Activated T-cell treated with anti-CD3 and anti-CD28 coated beads for 24 hours (primary cell): ENCODE results near the gene PRSS57.
"Not testable (repeated sequence)": the region's sequence is repeated elsewhere in the genome, so short reads cannot be mapped to it uniquely, and the experiment has no call there.

ENCODE experiments used
- DNase-seq: peaks from one replicate; pipeline ENCODE4 v3.0.0-alpha.2; 2020; ENCODE audit warnings: low read depth

PRSS57 gene

DNA sequence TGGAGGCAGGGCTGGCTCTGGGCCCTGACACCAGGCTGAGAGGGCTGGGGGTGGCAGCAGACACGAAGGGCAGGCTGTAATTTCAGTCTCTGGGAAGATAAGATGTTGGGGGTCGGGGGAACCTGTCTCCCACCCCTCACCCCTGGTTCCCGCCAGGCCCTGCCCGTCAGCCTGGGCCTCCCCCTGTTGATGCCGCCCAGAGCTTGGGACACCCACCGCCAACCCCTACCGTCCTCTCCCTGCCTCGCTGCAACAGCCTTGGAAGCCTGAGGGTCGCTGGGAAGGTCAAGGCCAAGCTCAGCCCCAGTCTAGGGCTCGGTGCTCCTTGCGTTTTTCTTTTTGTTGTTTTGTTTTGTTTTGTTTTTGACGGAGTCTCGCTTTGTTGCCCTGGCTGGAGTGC lies 28.0 kb upstream of the PRSS57 start:
- DNase-seq: no peak

DNA sequence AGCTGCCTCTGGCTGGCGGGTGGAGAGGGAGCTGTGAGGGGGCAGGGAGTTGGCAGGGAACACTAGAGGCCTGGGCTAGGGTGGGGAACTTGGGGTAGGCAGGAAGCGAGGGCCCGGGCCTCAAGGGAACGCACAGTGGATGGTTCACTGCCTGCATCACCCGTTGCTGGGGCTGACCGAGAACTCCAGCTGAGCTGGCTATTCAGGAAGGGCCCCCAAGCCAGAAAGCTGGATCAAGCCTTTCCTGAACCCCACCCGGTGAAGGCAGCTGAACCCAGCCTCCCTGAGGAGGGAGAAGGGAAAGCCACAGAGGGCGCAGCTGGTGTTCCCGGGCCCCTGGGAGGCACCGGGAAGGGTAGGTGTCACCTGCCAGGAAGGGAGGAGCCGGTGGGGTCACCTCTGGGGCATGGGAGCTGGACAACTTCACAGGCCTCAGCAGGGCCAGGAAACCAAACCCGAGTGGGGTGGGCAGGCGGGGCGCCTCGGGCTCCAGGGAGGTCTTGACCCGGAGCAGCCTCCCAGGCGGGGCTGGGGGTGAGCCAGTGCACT lies 27.4 kb upstream of the PRSS57 start:
- no peak for DNase-seq

DNA sequence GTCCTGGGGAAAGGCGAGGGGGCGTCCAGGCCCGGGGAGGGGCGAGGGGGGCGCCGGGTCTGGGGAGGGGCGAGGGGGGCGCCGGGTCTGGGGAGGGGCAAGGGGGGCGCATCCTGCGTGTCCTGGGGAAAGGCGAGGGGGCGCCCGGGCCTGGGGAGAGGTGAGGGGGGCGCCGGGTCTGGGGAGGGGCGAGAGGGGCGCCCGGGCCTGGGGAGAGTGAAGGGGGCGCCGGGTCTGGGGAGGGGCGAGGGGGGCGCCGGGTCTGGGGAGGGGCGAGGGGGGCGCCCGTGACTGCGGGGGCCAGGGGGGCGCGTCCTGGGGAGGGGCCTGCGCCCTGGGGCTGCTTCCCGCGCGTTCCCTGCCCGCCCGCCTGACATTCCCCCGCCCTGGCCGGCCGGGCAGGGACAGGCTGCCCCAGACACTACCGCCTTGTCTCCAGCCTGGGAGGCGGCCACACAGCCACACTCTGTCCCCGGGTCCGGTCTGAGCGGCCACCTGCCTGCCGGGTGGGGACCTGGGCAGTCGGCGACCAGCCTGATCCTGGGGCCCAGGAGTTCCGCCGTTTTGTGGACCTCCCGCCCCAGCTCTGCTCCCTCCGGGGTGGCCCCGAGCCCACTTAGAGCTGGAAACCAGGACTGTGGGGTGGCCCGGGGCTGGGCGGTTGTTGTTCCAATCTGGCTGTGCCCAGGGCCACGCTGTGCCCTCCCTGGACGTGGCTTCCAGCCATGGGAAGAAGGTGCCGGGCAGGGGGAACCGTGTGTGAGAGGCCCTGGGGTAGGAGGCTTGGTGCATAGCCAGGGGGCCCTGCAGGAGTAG lies 25.3 kb upstream of the PRSS57 start:
- no peak for DNase-seq

DNA sequence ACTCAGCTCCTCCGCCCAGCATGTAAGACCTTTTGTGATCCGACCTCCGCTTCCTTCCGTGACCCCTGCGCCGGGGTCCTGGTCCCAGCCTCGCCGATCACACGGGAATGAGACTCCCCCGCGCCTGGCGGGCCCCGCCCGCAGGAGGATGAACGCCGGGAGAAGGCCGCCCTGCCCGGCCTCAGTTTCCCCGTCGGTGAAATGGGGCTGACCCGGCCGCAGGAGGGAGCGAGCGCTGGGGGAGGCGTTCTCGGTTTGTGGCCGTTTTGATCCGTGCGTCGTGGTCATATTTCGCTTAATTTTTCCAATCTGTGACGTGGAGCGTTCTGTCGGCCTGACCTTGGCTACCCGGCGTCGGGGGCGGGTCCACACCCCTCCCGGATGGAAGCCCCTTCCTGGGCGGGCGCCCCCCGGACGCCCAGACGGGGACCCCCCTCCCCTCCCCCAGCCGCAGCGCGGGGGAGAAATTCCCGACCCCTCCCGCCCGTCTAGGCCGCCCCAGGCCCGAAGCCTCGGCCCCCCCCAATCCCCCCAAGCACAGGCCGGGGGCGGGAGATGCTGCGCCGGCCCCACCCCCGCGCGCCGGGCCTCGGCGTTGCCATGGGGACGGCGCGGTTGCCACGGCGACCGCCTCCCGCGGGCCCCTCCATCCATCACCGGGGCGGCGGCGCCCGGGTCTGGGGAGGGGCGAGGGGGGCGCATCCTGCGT lies 24.5 kb upstream of the PRSS57 start:
- DNase-seq: no peak

DNA sequence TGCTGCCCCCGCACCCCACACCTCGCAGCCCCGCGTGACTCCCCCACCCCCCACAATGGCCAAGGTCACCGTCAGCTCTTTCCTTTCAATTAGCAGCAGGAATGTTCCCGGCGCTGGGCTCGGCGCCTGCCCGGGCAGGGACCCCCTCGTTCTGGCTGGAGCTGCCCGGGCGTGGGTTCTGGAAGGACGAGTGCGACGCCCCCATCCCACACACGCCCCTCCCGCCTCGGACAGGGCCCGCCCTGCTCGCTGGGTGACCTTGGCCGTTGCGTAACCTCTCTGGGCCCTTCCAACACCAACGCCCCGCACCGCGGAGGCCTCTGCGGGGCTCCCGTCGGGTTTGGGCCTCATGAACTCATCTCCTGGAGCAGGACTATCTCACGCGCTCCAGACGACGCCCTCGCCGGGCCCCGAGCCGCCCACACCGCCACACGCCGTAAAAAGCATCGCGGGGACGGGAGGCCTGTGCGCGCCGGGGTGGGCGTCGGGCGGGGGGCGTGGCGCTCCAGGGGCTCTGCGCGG lies 23.8 kb upstream of the PRSS57 start:
- DNase-seq: no peak

DNA sequence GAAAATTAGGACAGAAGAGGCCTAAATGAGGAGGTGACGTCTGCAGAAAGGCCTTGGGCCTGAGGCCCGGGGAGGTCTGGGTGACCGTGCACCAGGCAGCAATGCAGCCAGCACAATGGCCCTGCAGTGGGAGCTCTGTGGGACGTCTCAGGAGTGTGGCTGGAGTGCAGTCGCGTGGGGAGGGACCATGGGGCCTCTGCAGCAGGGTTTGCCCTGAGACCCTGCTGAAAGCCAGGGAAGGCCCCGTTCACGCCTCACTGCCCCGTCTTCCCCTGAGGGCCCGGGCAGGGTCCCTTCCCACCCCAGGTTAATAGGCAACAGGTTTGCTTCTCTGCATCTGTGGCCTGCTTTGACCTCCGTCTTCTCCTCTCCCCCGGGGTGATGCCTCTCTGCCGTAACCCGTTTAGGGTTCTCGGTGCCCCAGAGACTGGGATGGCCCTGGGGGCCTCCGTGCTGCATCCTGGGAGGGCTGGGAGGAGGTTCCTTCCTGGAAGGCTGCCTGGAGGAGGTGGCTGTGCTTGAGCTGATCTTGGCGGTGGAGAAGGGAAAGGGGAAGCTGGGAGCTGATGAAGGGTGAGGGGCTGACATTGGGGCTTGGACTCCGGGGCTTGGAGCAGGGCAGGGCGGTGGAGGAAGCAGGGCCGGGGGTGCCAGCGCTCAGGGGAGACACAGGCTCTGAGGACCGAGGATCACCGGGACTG lies 23.1 kb upstream of the PRSS57 start:
- no peak for DNase-seq

DNA sequence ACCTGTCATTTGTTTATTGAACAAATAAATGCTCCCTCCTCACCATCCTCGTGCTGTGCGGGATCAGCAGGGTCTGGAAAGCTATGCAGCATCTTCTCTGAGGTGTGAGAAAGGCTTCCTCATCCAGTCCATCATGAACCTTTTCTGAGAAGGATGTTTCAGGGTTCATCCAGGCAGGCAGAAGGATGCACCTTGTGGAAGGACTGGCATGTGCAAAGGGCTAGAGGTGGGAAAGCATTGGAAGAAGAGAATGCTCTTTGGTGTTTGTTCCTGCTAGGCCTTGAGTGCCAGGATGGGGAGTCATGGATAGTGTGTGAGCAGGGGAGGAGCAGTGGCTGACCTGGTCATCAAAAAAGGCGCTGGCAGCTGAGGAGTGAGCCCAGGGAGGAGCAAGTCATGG lies 20.1 kb upstream of the PRSS57 start:
- DNase-seq: no peak

DNA sequence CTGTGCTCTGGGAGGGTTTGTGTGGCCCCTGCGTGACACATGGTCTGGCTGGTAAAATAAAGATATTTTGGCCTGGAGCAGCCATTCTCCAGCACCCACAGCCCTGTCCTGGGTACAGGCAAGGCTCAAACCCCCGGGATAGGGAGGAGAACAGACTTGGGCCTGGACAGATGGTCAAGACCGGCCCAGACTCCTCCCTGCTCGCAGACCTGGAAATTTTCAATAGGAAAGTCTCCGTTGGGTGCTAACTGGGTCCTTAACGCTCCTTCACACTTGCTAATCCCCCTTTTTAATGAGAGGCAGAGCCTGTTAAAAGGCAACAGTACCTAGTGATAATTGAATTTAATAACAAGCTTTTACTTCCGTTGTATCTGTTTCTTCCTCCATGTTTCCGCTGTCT lies 16.0 kb upstream of the PRSS57 start:
- no peak for DNase-seq

DNA sequence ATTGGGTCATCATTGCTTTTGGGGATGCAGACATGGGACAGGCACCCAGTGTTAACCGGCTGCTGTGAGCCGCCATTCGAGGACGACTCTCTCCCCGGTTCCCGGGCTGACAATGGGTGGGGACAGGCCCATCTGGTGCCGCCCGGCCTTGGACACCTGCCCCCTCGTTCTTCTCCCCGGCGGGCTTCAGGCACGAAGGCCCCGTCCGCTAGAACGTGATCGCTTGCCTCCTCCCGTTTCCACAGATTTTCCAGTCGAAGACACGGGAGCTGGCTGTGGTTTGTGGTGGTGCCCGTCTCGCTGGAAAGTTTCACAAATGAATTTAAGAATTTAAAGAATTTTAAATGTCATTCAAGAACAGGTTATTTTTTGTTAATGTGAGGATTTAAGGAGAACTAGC lies 15.5 kb upstream of the PRSS57 start:
- no peak for DNase-seq

DNA sequence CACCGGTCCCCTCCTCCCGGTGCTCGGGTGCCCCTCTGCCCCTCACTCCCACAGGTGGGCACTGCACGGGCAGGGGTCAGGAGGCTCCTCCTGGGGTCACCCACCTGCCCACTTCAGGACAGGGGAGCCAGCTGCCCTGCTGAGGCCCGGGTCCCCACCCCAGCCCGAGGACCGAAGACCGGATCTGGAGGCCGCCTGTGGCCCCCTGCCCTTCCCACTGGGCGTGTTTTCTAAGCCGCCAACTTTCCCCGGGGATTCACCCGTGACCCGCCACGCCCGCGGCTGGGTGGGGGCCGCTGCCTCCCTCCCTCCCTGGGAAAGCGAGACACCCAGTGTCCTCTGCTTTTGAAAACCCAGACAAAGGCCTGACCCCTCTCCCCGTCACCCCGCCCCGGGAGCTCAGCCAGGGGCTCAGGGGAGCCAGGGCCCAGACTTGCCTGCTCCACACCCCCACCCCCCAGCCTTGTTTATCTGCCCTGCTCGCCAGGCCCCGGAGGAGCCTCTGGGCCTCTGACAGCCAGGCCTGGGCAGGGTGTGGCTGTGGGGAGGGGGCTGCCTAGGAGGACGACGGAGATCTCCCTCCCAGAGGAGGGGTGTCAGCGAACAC lies 14.8 kb upstream of the PRSS57 start:
- DNase-seq: no peak

DNA sequence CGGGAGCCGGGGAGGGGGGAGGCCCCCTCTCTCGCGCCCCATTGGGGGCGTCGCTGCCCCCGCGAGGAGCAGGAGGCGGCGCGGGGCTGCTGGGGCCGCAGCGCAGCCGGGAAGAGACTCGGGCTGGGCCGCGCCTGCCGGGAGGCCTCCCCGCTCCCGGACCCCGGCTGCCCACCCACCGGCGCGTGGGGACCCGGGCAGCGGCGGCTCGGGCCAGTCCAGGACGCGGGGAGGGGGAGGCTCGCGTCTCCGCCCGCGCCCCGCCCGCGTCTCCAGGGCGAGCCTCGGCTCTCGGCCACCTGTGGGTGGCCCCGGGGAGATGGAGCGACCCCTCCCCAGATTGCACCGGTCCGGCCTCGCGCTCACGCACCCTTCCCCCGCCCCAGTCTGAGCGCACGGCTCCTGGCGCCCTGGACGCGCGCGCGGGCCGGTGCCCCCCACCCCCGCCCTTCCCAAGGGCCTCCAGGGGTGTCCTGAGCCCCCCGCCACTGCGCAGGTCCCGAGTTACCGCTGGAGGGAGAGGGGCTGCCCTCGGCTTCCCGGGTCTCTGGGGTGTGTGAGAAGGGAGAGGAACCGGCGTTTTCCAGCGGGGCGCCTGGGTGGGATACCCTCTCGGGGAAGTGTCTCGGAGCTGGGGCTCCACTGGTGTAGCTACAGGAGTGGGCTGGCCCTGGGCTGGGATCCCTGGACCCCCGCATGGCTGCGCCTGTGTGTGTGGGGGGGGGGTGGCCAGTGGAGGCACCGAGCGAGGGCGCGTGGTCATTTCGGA lies 14.1 kb upstream of the PRSS57 start:
- no peak for DNase-seq

DNA sequence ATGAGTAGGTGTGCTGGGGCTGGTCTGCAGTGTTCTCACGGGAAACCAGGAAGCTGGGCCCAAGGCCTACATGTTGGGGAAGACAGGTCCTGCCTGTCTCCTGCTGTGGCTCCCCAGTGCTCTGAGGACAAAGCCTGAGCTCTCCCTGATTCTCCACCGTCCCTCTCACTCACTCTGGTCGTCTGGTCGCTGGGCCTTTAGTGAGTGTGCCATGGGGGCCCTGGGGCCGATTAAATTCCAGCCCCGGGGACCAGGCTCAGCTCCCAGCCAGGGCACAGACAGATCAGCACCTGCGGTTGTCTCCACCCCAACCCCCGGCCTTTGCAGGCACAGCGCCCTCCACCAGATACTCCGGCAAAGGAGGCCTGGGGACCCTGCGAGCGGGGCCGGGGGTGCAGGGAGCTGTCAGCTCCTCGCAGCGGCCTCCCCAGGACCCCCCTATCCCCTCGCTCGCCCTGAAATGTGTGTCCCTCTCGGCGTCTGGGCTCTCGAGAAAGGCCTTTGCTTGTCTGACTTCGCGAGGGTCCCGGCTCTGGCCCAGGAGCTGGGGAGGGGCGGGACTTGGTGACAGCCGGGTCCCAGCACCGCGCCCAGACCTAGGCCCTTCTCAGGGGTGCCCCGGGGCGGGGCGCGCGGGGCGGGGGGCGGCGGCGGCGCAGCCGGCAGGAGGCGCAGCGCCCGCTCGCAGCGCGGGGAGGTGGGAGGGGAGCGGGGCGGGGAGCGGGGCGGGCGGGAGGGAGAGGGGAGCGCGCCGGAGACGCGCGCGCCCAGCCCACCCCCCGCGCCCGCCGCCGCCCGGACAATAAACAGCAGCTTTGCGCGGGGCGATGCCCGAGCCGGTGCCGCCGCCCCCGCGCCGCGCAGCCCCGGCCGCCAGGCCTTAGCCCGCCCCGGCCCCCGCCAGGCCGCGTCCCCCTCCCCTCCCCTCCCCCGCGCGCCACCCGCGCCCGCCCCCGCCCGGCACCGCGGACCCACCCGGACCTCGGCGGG lies 13.2 kb upstream of the PRSS57 start, which contains the start of gene PALM:
Gene PALM (plus strand): TSS at position 782 of the 990 bp plus-strand sequence. CDS start 212 bp downstream, outside the sequence.
- no peak for DNase-seq

DNA sequence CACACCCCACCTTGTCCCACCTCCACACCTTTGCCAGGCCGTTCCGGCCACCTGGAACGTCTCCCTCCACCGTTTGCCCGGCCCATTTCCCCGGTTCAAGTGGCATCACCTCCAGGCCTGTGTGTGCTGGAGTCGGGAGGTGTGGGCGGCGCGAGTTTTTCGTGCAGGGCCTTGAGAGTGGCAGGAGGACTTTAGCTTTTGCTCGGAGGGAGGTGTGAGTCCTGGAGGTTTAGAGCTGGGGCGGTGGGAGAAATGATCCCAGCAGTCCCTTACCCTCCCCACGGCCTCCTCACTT lies 9.1 kb upstream of the PRSS57 start:
- no peak for DNase-seq

DNA sequence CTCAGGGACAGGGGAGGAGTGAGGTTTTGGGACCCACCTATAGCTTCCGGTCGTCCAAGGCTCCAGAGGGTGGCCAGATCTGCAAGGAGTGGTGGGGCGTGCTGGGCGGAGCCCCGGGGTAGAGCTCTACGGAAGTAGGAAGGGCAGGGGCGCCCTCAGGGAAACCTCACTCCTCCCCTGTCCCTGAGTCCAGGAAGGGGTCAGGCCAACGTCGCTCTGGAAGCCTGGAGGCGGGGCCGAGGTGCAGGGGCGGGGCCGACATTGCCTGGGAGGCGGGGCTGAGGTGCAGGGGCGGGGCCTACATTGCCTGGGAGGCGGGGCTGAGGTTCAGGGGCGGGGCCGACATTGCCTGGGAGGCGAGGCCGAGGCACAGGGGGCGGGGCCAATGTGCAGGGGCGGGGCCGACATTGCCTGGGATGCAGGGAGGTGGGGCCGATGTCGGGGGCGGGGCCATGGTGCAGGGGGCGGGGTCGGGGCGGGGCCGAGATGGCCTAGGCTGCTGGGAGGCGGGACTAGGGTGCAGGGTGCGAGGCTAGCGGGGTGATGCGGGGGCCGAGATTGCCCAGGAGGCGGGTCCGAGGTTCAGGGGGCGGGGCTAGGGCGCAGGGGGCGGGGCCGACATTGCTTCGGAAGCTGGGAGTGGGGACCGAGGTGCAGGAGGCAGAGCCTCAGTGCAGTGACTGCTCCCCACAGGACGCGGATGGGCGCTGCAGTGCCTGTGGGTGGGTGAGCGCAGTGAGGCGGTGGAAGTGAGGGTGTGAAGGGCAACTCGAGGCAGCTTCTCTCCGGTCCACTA lies 8.6 kb upstream of the PRSS57 start:
- peak; percentile 46 for DNase-seq

DNA sequence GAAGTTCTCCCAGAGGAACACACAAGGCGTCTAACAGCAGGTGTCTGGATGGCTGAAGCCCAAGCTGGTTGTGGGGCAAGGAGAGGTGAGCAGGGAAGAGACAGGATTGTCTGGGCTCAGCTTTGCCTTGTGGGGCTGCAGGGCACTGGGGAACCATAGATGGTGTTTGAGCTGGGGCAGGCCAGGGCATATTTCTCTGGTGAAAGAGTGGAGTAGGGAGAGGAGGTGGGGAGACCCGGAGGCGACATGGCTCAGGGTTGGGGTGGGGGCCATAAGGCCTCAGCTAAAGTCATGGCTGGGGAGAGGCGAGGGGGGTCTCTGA lies 8.0 kb upstream of the PRSS57 start:
- DNase-seq: no peak

DNA sequence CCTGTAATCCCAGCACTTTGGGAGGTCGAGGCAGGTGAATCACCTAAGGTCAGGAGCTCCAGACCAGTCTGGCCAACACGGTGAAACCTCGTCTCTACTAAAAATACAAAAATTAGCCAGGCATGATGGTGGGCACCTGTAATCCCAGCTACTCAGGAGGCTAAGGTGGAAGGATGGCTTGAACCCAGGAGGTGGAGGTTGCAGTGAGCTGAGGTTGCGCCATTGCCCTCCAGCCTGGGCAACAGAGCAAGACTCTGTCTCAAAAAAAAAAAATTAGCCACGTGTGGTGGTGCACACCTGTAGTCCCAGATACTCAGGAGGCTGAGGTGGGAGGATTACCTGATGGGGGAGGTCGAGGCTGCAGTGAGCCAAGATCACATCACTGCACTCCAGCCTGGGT lies 7.6 kb upstream of the PRSS57 start:
- DNase-seq: not testable (repeated sequence)

DNA sequence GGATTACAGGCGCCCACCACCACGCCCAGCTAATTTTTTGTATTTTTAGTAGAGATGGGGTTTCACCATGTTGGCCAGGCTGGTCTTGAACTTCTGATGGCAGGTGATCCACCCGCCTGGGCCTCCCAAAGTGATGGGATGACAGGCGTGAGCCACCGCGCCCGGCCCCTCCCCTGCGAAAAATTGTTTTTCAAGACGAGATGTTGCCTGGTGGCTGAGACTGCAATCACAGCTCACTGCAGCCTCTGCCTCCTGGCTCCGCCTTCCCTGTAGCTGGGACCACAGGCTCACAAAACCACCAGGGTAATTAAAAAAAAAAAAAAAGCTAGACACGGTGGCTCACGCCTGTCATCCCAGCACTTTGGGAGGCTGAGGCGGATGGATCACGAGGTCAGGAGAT lies 4.6 kb upstream of the PRSS57 start:
- not testable (repeated sequence) for DNase-seq

DNA sequence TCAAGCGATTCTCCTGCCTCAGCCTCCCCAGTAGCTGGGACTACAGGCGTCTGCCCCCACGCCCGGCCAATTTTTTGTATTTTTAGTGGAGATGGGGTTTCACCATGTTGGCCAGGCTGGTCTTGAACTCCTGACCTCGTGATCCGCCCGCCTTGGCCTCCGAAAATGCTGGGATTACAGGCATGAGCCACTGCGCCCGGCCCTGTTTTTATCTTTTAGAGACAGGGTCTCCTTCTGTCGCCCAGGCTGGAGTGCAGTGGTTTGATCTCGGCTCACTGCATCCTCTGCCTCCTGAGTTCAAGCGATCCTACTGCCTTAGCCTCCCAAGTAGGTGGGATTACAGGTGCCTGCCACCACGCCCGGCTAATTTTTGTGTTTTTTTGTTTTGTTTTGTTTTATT lies 3.3 kb upstream of the PRSS57 start:
- not testable (repeated sequence) for DNase-seq
